GM10266 (cell line): ENCODE data around the gene SPAG8.

Experiments
- DNase-seq: peaks from one replicate; pipeline ENCODE4 v3.0.0; 2012; ENCODE audit errors: extremely low spot score
- CTCF ChIP-seq: IDR thresholded peaks from 2 replicates; pipeline ENCODE4 v1.5.1; 2012; ENCODE audit warnings: mild to moderate bottlenecking, low read depth; ENCODE audit not compliant: control insufficient read depth, insufficient read depth; ENCODE audit errors: missing control alignments

SPAG8 gene

GRCh38 chr9:35763181-35763580 is 48.9 kb downstream of the SPAG8 start:
- TF ChIP-seq CTCF = no peak
- DNase-seq = no peak

DNA sequence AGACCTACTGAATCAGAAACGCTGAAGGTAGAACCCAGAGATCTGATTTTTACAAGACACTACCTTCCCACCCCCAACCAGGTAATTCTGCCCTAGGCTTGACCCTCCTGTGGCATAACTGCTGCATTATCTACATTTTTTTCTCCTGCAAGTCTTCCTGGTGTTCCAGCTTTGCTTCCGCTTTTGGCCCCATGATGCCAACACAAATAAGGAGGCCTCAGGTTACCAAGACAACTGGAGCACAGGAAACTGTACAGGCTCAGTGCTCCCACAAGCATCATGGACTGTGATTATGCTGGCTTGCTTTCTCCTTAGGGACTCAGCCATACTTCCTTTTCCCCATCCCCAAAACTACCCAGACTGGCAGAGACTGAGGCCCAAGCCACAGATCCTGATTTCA is 51.4 kb downstream of the SPAG8 start:
- no peak for DNase-seq
- TF ChIP-seq CTCF = no peak

- TF ChIP-seq CTCF = no peak
- DNase-seq = no peak
Measured at GRCh38 chr9:35759795-35760194, 52.3 kb downstream of the SPAG8 start.
